ENCODE results near the gene TBX19.

DNA sequence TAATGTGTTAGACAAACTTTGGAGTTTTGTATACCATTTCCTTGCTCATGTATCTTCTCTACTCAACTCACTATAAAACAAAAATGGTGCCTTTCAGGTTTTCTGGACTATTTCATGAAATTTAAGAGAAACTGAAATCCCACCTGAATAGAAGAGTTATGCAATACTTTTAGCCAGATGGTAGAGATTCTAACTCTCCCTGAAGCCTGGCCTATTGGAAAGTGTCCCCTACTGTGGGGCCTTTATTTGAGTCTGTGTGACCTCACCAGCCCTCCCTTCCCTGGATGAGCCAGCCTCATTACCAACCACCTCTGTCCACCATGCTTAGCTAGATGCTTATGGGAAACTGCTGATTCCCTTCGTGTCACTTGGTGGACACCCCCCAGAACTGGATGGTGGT, 35.5 kb downstream of the TBX19 start:
- TF ChIP-seq CTCF (conservative IDR thresholded peaks at IDR 0.05; ENCODE audit: low read depth, low read length): no peak
- no peak for TF ChIP-seq POLR2A (IDR thresholded peaks at IDR 0.05; ENCODE audit: low read depth, low read length)
- no peak for TF ChIP-seq BHLHE40 (IDR thresholded peaks at IDR 0.05; ENCODE audit: low read depth, low read length)
- TF ChIP-seq ELK1 (IDR thresholded peaks at IDR 0.05; ENCODE audit: borderline replicate concordance, low read depth, low read length): no peak
- no peak for TF ChIP-seq MXI1 (IDR thresholded peaks at IDR 0.05; ENCODE audit: borderline replicate concordance, low read depth, low read length)
- TF ChIP-seq RAD21 (IDR thresholded peaks at IDR 0.05; ENCODE audit: low read length): no peak
- no peak for TF ChIP-seq MAFK (IDR thresholded peaks at IDR 0.05; ENCODE audit: low read depth, low read length)
- no peak for TF ChIP-seq RCOR1 (IDR thresholded peaks at IDR 0.05; ENCODE audit: insufficient replicate concordance, low read length)
- no peak for TF ChIP-seq CHD1 (IDR thresholded peaks at IDR 0.05; ENCODE audit: low read depth, low read length)
- TF ChIP-seq SMC3 (IDR thresholded peaks at IDR 0.05; ENCODE audit: low read depth, low read length): no peak
